Muscle layer of colon (tissue), 2 donors: ENCODE data around the gene TTC24.
"Not testable (repeated sequence)": the region's sequence is repeated elsewhere in the genome, so short reads cannot be mapped to it uniquely, and the experiment has no call there.

ENCODE experiments used
- H3K27ac ChIP-seq: one replicate; pipeline ENCODE4 v1.7.0; 2013; ENCODE audit warnings: low read depth, mild to moderate bottlenecking, low read length, moderate library complexity
- H3K27me3 ChIP-seq, 2 donors: one replicate each; pipeline ENCODE4 v1.7.0; 2013; ENCODE audit warnings: low read length in 2 of 2, mild to moderate bottlenecking in 2 of 2; ENCODE audit not compliant: insufficient read depth in 2 of 2, control insufficient read depth in 1 of 2
- H3K36me3 ChIP-seq: one replicate; pipeline ENCODE4 v1.7.0; 2013; ENCODE audit warnings: mild to moderate bottlenecking, low read length; ENCODE audit not compliant: insufficient read depth
- H3K4me1 ChIP-seq: one replicate; pipeline ENCODE4 v1.7.0; 2013; ENCODE audit warnings: mild to moderate bottlenecking, low read length; ENCODE audit not compliant: insufficient read depth
- H3K4me3 ChIP-seq, 2 donors: one replicate each; pipeline ENCODE4 v1.7.0; 2013; ENCODE audit warnings: low read length in 2 of 2, low read depth in 1 of 2, mild to moderate bottlenecking in 1 of 2, moderate library complexity in 1 of 2
- H3K9ac ChIP-seq: one replicate; pipeline ENCODE4 v1.7.0; 2013; ENCODE audit warnings: low read length
- H3K9me3 ChIP-seq: one replicate; pipeline ENCODE4 v1.7.0; 2013; ENCODE audit warnings: mild to moderate bottlenecking, low read length
- donor health status: abdominal sarcoma.
- donor health status: Adenocarcinoma of cecum.

Gene TTC24

DNA sequence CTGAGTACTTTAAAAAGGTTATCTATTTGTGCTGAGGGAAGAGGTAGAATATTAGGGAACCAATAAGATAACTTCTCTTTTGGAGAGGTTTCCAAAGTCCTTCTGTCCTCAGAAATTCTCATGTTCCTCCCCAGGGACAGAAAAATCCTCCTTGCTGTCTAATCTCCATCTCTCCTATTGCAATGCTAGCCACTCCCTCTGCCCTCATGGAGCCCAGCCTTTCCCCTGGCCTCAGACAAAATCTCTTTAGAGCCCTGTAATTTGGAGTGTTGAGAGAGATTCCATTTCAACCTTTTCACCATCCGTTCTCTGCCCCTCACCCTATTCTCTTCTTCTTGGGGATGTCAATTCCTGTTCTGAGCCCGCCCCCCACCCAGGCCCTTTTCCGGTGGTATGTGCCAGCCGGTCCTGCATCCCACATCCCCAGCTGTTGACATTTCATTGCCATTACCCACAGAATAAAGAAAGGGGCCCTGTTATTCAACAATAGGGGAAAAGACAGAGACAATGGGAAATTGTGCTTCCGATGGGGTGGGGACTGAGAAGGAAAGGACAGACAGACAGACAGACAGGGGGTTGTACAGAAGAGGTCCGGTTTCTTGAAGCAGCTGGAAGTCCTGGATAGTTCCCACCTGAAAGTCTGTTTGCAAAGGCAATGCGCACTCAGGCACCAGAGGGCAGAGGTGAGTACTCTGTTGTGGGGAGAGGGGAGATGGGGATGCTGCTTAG is 39.5 kb downstream of the TTC24 start, which contains the start of gene HAPLN2:
HAPLN2 (plus strand) TSS at position 563 of the 729 bp plus-strand sequence. CDS start 4,076 bp downstream, outside the sequence.
- peaks cover 25% of the 10 kb centered on the region for H3K4me1 ChIP-seq
- H3K27ac ChIP-seq, result no peak within 1 kb of the TSS
- H3K27me3 ChIP-seq, result peaks cover 10% of the 10 kb centered on the region in 2 donors
- H3K9ac ChIP-seq, result no peak within 1 kb of the TSS
- H3K36me3 ChIP-seq, result no peaks in the 10 kb centered on the region
- no peaks in the 10 kb centered on the region for H3K9me3 ChIP-seq
- no peak within 1 kb of the TSS for H3K4me3 ChIP-seq

DNA sequence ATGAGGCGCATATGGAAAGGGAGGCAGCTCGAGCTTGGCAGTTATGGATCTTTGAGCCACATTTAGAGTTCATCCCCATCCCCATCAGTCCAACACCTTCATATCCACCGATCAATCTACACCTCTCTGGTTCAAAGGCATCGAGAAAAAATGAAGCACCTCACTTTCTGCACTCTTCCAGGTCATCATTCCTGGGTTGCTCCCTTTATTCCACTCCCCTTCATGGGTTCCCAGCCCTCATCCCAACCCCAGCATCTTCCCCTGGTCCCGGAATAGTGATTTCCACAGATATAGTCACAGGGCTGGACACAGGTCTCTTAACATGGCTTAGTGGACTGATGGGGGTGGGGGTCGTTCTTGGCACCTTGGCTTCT is 40.0 kb downstream of the TTC24 start:
- H3K9me3 ChIP-seq, result no peaks in the 10 kb centered on the region
- no peaks in the 10 kb centered on the region for H3K36me3 ChIP-seq
- no peak overlapping the region for H3K9ac ChIP-seq
- H3K4me3 ChIP-seq, result no peak overlapping the region
- H3K27me3 ChIP-seq, result peaks cover 13 to 15% of the 10 kb centered on the region in 2 donors
- no peak overlapping the region for H3K27ac ChIP-seq
- H3K4me1 ChIP-seq, result peaks cover 24% of the 10 kb centered on the region

GRCh38 chr1:156622581-156623297 is 43.2 kb downstream of the TTC24 start:
- Histone ChIP-seq H3K36me3 (no peaks in the 10 kb centered on the region), H3K4me3 (no peak overlapping the region), H3K27me3 (peaks cover 37 to 47% of the 10 kb centered on the region in 2 donors), H3K27ac (no peak overlapping the region), H3K9ac (no peak overlapping the region), H3K9me3 (no peaks in the 10 kb centered on the region), H3K4me1 (peaks cover 4% of the 10 kb centered on the region)

GRCh38 chr1:156623946-156624813 is 44.7 kb downstream of the TTC24 start:
- H3K27me3 ChIP-seq, result peaks cover 37 to 57% of the 10 kb centered on the region in 2 donors
- H3K36me3 ChIP-seq, result no peaks in the 10 kb centered on the region
- peak overlapping the region; percentile 18 to 47 for H3K4me3 ChIP-seq
- no peaks in the 10 kb centered on the region for H3K9me3 ChIP-seq
- H3K27ac ChIP-seq, result no peak overlapping the region
- peaks cover 4% of the 10 kb centered on the region for H3K4me1 ChIP-seq
- no peak overlapping the region for H3K9ac ChIP-seq

DNA sequence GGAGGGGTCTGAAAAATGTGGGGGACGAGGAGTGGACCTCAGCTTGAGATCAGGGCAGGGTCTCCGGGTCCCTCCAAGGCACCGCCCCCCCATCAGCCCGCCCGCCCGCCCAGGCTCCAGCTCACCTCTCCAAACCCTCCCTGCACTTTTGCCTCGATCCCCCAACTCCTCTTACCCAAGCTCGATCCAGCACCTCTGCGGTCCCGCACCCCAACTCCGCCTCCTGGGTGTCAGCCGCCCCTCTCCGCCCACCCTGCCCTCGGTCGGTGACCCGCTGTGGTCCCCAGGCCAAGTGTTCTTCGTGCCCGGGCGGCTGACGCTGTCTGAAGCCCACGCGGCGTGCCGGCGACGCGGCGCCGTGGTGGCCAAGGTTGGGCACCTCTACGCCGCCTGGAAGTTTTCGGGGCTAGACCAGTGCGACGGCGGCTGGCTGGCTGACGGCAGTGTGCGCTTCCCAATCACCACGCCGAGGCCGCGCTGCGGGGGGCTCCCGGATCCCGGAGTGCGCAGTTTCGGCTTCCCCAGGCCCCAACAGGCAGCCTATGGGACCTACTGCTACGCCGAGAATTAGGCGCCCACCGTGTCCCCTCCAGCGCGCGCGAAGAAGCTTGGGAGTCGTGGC is 45.4 kb downstream of the TTC24 start:
- Histone ChIP-seq H3K27me3 (peaks cover 37 to 57% of the 10 kb centered on the region in 2 donors), H3K9ac (no peak overlapping the region), H3K27ac (no peak overlapping the region), H3K36me3 (no peaks in the 10 kb centered on the region), H3K4me3 (peak overlapping the region in 1 of 2 donors; percentile 47), H3K4me1 (peaks cover 4% of the 10 kb centered on the region), H3K9me3 (no peaks in the 10 kb centered on the region)

- Histone ChIP-seq H3K9me3 (no peaks in the 10 kb centered on the region), H3K27me3 (peaks cover 37 to 57% of the 10 kb centered on the region in 2 donors), H3K36me3 (no peaks in the 10 kb centered on the region), H3K9ac (no peak overlapping the region), H3K4me1 (peaks cover 4% of the 10 kb centered on the region), H3K27ac (no peak overlapping the region), H3K4me3 (peak overlapping the region; percentile 21 to 27)
Observed at GRCh38 chr1:156625436-156626078, 46.0 kb downstream of the TTC24 start.

- Histone ChIP-seq H3K4me3 (peak overlapping the region in 1 of 2 donors; percentile 21), H3K36me3 (no peaks in the 10 kb centered on the region), H3K4me1 (peaks cover 4% of the 10 kb centered on the region), H3K27ac (no peak overlapping the region), H3K9me3 (no peaks in the 10 kb centered on the region), H3K9ac (no peak overlapping the region), H3K27me3 (peaks cover 41 to 57% of the 10 kb centered on the region in 2 donors)
Observed at GRCh38 chr1:156626079-156626438, 46.5 kb downstream of the TTC24 start.

DNA sequence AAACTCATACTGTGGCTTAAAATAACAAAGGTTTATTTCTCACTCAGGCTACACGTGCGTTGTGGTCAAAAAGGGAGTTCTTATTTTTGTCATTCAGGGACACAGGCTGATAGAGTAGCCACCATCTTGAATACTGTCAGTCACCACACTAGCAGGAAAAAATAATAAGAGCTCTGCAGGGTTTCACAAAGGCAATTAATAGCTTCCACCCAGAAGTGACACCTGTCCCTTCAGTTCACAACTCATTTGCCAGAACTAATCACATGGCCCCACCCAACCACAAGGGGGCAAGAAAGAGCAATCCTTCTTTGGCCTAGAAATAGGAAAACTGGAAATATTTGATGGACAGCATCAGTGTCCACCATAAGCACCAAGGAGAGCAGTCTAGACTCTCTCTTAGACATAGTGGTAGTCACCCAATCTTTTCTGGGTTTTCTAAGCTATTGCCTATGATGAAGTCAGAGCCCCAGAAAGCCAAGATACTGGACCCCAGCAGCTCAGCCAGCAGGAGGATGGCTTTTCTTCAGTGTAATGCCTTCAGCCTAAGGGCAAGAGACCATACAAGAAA is 47.9 kb downstream of the TTC24 start:
- no peaks in the 10 kb centered on the region for H3K36me3 ChIP-seq
- H3K27me3 ChIP-seq, result peaks cover 41 to 57% of the 10 kb centered on the region in 2 donors
- no peaks in the 10 kb centered on the region for H3K9me3 ChIP-seq

DNA sequence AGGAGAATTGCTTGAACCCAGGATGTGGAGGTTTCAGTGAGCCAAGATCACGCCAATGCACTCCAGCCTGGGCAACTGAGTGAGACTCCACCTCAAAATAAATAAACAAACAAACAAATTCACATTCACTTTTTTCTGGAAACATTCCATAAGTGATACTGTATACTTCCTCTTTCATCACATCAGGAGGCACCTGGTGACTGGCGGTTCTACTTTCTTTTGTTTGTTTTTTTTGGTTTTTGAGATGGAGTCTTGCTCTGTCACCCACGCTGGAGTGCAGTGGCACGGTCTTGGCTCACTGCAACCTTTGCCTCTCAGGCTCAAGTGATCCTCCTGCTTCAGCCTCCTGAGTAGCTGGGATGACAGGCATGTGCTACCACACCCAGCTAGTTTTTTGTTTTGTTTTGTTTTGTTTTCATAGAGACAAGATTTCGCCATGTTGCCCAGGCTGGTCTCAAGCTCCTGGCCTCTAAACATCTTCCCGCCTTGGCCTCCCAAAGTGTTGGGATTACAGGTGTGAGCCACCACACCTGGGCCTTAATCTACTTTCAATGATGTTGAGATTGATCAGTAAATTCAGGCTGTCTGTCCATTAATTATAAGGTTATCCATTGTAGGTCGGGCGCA is 50.4 kb downstream of the TTC24 start:
- Histone ChIP-seq H3K4me3 (no peak overlapping the region), H3K9me3 (no peaks in the 10 kb centered on the region), H3K27ac (no peak overlapping the region), H3K9ac (no peak overlapping the region), H3K27me3 (peaks cover 28 to 51% of the 10 kb centered on the region in 2 donors), H3K4me1 (peaks cover 4% of the 10 kb centered on the region), H3K36me3 (no peaks in the 10 kb centered on the region)

More for the DNA sequence above, 47.9 kb downstream of the TTC24 start:
- Histone ChIP-seq H3K4me1 (peaks cover 4% of the 10 kb centered on the region), H3K4me3 (no peak overlapping the region), H3K27ac (no peak overlapping the region), H3K9ac (no peak overlapping the region)

DNA sequence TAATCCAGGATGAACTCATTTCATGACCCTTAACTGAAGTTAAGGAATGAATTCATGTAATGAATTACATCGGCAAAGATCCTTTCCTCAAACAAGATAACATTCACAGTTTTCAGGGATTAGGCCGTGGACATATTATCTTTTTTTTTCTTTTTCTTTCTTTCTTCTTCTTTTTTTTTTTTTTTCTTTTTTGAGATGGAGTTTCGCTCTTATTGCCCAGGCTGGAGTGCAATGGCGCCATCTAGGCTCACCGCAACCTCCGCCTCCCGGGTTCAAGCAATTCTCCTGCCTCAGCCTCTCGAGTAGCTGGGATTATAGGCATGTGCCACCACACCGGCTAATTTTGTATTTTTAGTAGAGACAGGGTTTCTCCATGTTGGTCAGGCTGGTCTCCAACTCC is 51.6 kb downstream of the TTC24 start:
- H3K27me3 ChIP-seq, result peaks cover 18 to 38% of the 10 kb centered on the region in 2 donors
- not testable (repeated sequence) for H3K9me3 ChIP-seq, H3K4me1 ChIP-seq, H3K9ac ChIP-seq, H3K27ac ChIP-seq, H3K4me3 ChIP-seq, H3K36me3 ChIP-seq
